Measurements from ENCODE around the gene LONP1. TPM values are rescaled to one million over a fixed set of nuclear protein-coding genes. Genes with fewer than 3 reads are reported as not detected.
"Not testable (repeated sequence)": the region's sequence is repeated elsewhere in the genome, so short reads cannot be mapped to it uniquely, and the experiment has no call there.

The LONP1 gene
- total RNA-seq, 1 donor from 2014 or later: 64.4 TPM

GRCh38 chr19:5691822-5692722, 27.9 kb downstream of the LONP1 start:
- H3K9me3 Mint-ChIP-seq (ENCODE audit: unreplicated experiment): no peaks in the 10 kb centered on the region
- H3K4me1 Mint-ChIP-seq (ENCODE audit: unreplicated experiment): peaks cover 14% of the 10 kb centered on the region
- no peak for TF ChIP-seq CTCF (IDR thresholded peaks at IDR 0.05; ENCODE audit: unreplicated experiment)
- H3K4me3 Mint-ChIP-seq (ENCODE audit: unreplicated experiment): peak overlapping the region; percentile 98
- H3K27ac Mint-ChIP-seq (ENCODE audit: unreplicated experiment): peak overlapping the region; percentile 42
- H3K27me3 Mint-ChIP-seq (ENCODE audit: unreplicated experiment): peaks cover 12% of the 10 kb centered on the region
- no peak for DNase-seq (ENCODE audit: low spot score)
- peaks cover 16% of the 10 kb centered on the region for H3K36me3 Mint-ChIP-seq (ENCODE audit: low read depth, unreplicated experiment)

DNA sequence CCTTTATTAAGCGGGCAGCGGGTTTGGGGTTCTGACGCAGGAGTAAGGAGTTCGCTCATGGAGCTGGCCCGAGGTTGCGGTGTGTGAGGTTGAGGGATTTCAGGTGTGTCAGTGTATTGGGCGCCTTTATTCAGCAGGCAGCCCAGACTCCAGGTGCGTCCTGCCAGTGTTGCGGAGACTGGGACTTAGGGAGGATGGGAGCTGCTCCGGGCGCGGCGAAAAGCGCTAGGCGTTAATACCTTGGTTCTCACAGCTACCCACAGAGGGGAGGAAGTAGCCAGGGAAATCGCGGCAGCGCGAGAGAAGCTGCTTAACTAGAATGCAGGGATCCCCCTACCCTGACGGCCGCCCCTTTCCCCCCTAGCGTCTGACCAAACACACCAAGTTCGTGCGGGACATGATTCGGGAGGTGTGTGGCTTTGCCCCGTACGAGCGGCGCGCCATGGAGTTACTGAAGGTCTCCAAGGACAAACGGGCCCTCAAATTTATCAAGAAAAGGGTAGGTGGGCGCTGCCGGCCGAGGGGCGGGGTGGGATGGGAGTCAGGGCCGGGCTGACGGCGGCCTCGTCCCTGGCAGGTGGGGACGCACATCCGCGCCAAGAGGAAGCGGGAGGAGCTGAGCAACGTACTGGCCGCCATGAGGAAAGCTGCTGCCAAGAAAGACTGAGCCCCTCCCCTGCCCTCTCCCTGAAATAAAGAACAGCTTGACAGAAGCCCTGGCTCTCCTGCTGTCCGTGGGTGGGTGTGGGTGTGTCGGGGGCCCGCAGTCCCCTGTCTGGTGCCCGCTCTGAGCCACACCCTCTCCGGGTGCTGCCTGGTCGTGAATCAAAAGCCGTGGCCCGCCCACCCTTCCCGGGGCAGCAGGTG, 28.8 kb downstream of the LONP1 start:
- Mint-ChIP-seq H3K27ac (ENCODE audit: unreplicated experiment) (peak overlapping the region; percentile 61), H3K9me3 (ENCODE audit: unreplicated experiment) (no peaks in the 10 kb centered on the region), H3K36me3 (ENCODE audit: low read depth, unreplicated experiment) (peaks cover 16% of the 10 kb centered on the region), H3K27me3 (ENCODE audit: unreplicated experiment) (peaks cover 12% of the 10 kb centered on the region), H3K4me1 (ENCODE audit: unreplicated experiment) (peaks cover 14% of the 10 kb centered on the region), H3K4me3 (ENCODE audit: unreplicated experiment) (peak overlapping the region; percentile 98)
- TF ChIP-seq CTCF (IDR thresholded peaks at IDR 0.05; ENCODE audit: unreplicated experiment): no peak
- DNase-seq (ENCODE audit: low spot score): no peak

DNA sequence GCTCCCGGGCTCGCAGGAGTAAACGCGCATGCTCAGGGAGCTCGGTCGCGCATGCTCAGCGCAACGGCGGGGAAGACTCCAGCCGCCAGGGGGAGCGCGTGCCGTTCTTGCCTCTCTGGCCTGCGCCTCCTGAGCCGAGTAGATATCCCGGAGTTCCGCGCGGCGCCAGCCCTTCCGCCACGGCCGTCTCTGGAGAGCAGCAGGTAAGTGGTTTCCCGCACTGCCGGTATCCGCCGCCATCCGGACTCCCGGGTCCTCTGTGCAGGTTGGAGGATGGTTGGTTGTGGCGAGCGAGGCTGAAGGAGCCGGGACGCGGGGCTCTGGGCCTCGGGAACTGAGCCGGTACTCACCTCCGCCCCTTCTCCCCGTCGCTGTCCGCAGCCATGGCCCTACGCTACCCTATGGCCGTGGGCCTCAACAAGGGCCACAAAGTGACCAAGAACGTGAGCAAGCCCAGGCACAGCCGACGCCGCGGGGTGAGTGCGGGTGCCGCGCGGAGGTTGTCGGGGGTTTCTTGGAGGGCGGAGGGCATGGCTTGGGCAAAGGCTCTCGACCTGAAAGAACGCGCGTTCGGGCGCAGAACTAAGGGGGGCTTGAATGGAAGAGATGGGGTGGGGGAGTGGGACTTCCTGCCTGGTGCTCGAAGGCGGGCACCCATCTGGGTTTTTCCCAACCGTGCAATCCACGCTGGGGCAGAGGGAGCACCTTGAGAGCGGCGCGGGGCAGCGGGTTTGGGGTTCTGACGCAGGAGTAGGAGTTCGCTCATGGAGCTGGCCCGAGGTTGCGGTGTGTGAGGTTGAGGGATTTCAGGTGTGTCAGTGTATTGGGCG, 29.6 kb downstream of the LONP1 start, which contains the start of gene RPL36:
TSS of gene RPL36 (plus strand) at position 171 of the 830 bp plus-strand sequence. CDS start at position 384, 213 bp downstream.
- Mint-ChIP-seq H3K36me3 (ENCODE audit: low read depth, unreplicated experiment) (peaks cover 16% of the 10 kb centered on the region), H3K9me3 (ENCODE audit: unreplicated experiment) (no peaks in the 10 kb centered on the region), H3K27me3 (ENCODE audit: unreplicated experiment) (peaks cover 14% of the 10 kb centered on the region), H3K4me3 (ENCODE audit: unreplicated experiment) (peak within 1 kb of the TSS; percentile 98), H3K4me1 (ENCODE audit: unreplicated experiment) (peaks cover 14% of the 10 kb centered on the region), H3K27ac (ENCODE audit: unreplicated experiment) (peak within 1 kb of the TSS; percentile 63)
- TF ChIP-seq CTCF (IDR thresholded peaks at IDR 0.05; ENCODE audit: unreplicated experiment): peak; percentile 75
- peak; percentile 100 for DNase-seq (ENCODE audit: low spot score)

GRCh38 chr19:5688262-5688881, 31.6 kb downstream of the LONP1 start:
- peak overlapping the region; percentile 58 for H3K4me3 Mint-ChIP-seq (ENCODE audit: unreplicated experiment)
- H3K9me3 Mint-ChIP-seq (ENCODE audit: unreplicated experiment); DNase-seq (ENCODE audit: low spot score); H3K27ac Mint-ChIP-seq (ENCODE audit: unreplicated experiment): not testable (repeated sequence)
- H3K27me3 Mint-ChIP-seq (ENCODE audit: unreplicated experiment): peaks cover 11% of the 10 kb centered on the region
- peaks cover 16% of the 10 kb centered on the region for H3K36me3 Mint-ChIP-seq (ENCODE audit: low read depth, unreplicated experiment)
- peaks cover 14% of the 10 kb centered on the region for H3K4me1 Mint-ChIP-seq (ENCODE audit: unreplicated experiment)
